SK-MEL-5 (cell line): Measurements from ENCODE around the gene KRTAP10-7. TPM values are rescaled to one million over a fixed set of nuclear protein-coding genes. Genes with fewer than 3 reads are reported as not detected.
"Not testable (repeated sequence)": the region's sequence is repeated elsewhere in the genome, so short reads cannot be mapped to it uniquely, and the experiment has no call there.

Experiments used
- DNase-seq: peaks from one replicate; pipeline ENCODE4 v3.0.0-alpha.2; 2016; ENCODE audit warnings: low read depth, low spot score
- in situ Hi-C: cut with HindIII; loops from 2 replicates; pipeline ENCODE4 v1.10.0; 2016; ENCODE audit warnings: low sequenced_read_pairs, high pct_unique_total_duplicates, low pct_unique_long_range_greater_than_20kb
- total RNA-seq: library from RNA; depleted of rRNA; stranded (reverse); fragments of >200 nt; shearing (Covaris generic); gene quantifications from 2 replicates; pipeline ENCODE4 v1.2.3, GENCODE V29; 2014

Gene KRTAP10-7
- total RNA-seq, 1 experiment from 2014 or later: not detected

DNA sequence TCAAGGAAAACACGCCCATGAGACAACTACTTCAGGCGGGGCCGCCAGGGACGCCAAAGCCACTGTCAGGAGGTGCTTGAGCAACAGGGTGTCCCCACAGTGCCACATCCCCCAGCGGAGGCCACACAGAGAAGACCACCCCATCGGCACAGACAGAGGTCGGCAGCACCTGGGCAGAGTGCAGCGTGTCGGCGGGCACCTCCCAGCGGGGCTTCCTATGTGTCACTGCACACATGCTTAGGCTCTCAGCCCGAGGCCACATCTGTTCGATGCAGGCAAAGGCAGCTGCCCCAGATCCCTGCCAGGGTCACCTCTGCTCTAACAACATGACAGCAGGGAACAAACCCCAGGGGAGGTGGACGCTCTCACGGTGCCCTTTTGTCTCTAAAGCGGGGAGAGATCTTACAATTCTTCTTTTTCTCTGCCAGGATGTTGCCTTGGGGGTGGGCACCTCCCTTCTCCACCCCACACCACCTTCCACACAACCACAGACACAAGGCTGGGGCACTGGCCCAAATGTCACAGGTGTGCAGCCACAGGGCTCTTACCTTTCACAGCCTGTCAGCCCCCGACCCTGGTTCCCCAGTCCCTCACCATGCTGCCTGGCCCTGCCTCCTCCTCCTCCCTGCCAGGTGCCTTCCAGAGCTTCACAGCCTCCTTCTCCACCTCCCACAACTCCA, 15.7 kb downstream of the KRTAP10-7 start:
- in situ Hi-C loops: no loop called here
- no peak for DNase-seq

DNA sequence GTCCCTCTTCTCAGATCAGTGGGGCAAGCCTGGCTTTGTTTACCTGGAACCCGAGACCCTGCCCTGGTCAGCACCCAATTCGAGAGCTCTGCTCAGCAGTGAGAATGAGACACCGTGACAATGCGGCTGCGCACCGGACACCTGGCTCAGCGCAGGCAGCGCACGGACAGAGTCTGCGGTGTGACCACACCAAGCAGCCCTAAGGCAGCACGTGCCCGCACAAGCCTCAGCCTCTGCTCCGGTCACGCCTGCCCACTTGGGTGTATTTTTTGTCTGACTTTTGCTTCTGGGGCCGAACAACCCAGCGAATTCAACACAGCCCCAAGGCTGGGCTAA, 16.2 kb downstream of the KRTAP10-7 start:
- in situ Hi-C loops: no loop called here
- no peak for DNase-seq

DNA sequence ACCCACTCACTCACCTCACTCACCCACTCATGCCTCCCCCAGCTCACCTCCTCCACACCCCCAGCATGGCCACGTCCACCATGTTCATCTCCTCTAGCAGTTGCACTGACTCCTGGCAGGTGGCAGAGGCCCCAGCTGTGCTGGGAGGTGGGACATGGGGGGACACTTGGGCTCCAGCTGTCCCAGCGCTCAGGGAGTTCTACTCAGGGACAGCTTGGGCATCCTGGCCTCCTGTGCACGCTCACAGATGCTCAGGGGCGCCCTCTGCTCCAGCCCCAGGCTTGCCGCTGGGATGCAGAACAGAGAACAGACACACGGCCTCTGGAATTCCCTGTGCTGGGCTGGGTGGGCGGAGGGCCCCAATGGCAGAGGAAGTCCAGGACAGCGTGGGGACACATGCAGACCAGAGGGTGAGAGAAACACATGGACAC, 16.7 kb downstream of the KRTAP10-7 start:
- in situ Hi-C loops: no loop called here
- DNase-seq: no peak

DNA sequence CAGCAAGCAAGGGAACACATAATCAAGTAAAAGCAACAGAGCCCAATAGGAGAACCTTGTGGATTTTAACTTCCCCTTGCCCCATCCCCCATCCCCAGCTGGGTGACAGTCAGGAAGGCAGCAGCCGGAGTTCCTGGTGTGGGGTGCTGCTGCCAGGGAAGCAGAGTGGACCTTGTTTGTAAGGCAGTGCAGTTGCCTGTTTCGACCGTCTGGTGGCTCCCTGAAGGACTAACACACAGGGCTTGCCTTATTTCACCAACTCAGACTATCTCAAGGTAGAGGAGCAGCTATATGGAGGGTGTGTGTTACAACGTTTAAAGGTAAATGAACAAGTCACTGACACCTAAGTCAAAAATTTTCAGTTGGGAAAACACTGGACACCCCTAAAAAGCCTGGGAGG, 18.1 kb downstream of the KRTAP10-7 start:
- in situ Hi-C loops: no loop called here
- DNase-seq: peak; percentile 41

DNA sequence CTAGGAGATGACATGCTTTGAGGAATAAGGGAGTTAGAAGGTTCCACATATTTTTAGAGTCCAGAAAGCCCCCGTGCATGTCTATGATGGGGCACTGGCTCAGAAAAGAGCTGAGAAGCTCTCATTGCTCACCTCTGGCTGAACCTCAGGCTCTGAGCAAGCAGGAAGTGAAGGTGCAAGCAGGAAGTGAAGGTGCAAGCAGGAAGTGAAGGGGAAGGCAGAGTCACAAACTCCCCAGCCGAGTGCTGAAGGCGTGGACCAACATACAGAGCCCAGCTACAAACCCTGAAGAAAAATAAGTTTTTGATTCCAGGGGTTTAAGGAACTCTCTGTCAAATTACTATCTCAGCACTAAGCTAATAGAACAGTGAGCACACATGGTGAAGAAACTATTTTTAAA, 18.5 kb downstream of the KRTAP10-7 start:
- in situ Hi-C loops: no loop called here
- DNase-seq: no peak

DNA sequence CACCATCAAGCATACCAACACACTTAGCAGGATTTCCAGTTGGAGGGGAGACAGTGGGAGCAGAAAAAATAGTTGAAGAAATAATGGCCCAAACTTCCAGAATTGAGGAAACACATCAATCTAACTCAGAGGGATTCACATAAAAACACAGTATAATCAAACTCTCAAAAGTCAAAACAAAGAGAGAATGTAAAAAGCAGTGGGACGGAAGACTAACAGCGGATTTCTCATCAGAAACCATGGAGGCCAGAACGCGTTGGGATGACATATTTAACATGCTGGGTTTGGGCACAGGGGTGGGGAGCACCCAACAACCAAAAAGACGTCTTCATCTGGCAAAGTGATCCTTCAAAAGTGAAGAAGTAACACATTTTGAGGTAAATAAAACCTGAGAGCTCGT, 19.5 kb downstream of the KRTAP10-7 start:
- no peak for DNase-seq
- in situ Hi-C loops: no loop called here

DNA sequence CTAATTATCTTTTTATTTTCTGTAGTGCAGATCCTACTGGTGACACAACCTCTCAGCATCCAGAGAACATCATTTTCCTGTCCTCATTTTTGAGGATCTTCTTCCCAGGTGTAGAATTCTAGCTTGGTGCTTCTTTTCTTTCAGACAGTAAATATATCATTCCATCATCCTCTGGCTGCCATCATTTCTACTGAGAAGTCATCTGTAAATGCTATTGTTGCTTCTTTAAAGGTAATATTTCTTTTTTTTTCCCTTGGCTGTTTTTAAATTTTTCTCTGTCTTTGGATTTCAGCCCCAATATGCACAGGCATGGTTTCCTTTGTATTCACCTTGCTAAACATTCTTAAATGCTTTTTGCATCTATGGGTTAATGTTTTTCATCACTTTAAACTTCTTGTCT, 23.2 kb downstream of the KRTAP10-7 start:
- in situ Hi-C loops: no loop called here
- DNase-seq: no peak

DNA sequence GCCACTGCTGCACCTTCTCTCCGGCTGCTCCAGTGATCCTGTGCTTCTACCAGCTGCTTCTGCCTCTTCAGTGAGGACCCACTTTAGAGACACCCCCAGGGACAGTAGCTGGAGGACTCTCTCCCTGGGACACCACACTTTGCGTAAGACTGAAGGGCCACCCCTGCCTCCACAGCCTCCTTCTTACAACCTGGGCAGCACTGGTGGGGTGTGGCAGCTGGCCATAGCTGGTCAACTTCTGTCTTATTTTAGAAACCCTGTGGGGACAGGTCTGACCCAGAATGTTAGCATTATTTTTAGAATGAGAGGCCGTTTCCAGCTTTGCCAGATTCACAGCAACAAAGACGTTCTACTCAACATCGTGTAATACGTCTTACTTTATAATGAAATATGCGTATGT, 25.4 kb downstream of the KRTAP10-7 start:
- in situ Hi-C loops: no loop called here
- no peak for DNase-seq

DNA sequence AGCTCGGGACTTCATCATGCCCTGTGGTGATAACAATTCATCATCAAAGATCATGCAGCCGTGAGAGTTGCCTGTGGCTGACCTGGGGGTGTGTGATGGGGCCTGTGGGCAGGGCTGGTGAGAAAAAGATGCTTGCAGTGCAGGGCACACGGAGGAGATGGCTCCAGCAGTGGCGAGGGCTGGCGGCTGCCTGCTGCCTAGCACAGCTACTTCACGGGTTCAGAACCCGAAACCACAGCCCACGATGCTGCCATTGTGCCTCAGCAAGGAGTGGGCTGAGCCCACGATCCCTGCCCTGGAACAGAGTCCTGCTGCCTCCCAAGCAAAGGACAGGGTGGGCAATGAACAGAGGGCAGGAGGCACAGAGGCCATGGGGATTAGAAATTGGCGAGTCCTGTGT, 25.9 kb downstream of the KRTAP10-7 start:
- no peak for DNase-seq

DNA sequence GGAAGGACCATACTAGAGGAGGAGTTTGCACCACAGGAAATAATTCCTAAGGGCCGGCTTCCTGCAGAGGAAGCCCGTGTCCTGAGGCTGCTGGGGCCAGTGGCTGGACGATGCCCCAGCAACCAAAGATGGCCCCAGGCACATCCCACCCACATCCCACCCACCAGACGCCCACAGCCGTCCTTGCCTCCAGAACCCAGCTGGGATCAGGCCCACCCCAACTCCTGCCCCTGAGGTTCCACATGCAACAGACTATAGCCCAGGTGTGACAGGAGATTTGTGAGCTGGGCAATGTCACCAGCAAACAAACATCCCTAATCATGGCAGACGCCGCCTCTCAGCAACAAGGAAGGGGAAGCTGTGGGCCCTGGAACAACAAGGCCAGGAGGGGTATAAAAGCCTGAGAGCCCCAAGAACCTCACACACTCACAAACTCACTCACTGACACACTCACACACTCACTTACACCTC, 26.3 kb downstream of the KRTAP10-7 start, which contains the start of gene KRTAP10-9:
KRTAP10-9 (plus strand) TSS at position 421 of the 471 bp plus-strand sequence. CDS start 79 bp downstream, outside the sequence.
- in situ Hi-C loops: no loop called here
- no peak for DNase-seq

More for the DNA sequence above, 25.9 kb downstream of the KRTAP10-7 start:
- in situ Hi-C loops: no loop called here

DNA sequence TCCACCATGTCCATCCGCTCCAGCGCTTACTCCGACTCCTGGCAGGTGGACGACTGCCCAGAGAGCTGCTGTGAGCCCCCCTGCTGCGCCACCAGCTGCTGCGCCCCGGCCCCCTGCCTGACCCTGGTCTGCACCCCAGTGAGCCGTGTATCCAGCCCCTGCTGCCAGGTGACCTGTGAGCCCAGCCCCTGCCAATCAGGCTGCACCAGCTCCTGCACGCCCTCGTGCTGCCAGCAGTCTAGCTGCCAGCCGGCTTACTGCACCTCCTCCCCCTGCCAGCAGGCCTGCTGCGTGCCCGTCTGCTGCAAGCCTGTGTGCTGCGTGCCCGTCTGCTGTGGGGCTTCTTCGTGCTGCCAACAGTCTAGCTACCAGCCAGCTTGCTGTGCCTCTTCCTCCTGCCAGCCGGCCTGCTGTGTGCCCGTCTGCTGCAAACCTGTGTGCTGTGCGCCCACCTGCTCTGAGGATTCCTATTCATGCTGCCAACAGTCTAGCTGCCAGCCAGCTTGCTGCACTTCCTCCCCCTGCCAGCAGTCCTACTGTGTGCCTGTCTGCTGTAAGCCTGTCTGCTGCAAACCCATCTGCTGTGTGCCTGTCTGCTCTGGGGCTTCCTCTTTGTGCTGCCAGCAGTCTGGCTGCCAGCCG, 26.9 kb downstream of the KRTAP10-7 start:
- in situ Hi-C loops, DNase-seq: not testable (repeated sequence)

DNA sequence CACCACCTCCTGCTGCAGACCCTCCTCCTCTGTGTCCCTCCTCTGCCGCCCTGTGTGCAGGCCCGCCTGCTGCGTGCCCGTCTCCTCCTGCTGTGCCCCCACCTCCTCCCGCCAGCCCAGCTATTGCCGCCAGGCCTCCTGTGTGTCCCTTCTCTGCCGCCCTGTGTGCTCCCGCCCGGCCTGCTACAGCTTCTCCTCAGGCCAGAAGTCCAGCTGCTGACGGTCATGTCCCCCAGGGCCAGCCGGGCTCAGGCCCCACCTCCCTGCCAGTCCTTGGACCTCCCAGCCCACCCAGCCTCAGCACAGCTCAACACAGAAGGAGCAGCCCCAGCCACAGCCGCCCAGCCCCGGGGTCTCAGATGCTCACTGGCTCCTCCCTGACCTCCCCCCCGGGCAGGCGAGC, 27.4 kb downstream of the KRTAP10-7 start:
- DNase-seq, in situ Hi-C loops: not testable (repeated sequence)

DNA sequence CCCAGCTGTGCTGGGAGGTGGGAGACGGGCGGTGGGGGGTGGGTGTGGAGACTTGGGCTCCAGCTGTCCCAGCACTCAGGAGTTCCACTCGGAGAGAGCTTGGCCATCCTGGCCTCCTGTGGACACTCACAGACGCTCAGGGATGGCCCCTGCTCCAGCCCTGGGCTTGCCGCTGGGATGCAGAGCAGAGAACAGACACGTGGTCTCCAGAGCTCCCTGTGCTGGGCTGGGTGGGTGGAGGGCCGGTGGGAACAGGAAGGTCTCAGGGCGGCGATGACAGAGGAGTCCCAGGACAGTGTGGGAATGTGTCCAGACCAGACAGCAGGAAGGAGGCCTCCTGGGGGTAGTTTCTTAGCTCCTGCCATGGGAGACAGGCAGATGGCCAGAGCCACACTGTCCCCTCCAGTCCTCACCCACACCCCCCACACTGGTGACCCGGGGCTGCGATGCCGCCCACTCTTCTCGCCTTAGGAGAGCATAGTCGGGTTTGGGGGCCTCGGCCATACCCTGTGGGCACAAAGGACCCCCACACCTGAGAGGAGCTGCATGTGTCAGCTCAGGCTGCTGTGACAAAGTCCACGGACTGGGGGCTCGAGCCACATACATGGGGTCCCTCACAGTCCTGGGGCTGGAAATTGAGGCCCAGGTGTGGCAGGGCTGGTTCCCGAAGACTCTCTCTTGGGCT, 28.5 kb downstream of the KRTAP10-7 start:
- DNase-seq: no peak
- in situ Hi-C loops: no loop called here

DNA sequence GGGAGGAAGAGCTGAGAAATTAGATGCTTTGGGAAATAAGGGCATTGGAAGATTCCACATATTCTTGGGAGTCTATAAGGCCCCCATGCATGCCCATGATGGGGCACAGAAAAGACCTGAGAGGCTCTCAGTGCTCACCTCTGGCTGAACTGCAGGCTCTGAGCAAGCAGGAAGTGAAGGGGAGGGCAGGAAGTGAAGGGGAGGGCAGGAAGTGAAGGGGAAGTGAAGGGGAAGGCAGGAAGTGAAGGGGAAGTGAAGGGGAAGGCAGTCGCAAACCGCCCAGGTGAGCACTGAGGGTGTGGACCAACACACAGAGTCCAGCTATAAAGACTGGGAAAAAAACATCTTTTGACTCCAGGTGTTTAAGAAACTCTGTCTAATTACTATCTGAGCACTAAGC, 30.0 kb downstream of the KRTAP10-7 start:
- in situ Hi-C loops: no loop called here

DNA sequence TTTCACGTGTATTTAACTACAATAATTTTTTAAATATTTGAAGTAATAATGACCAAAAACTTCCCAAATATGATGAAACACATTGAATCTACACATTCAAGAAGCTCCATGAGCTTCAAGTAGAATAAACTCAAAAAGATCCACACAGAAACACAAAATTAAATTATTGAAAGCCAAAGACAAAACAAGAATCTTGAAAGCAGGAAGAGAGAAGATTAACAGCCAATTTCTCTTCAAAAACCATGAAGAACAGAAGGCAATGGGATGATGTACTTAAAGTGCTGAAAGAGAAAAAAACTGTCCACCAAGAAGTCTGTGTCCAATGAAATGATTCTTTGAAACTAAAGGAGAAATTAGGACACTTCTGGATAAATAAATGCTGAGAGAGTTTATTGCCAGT, 31.7 kb downstream of the KRTAP10-7 start:
- no peak for DNase-seq
- in situ Hi-C loops: no loop called here

More for the DNA sequence above, 30.0 kb downstream of the KRTAP10-7 start:
- no peak for DNase-seq

DNA sequence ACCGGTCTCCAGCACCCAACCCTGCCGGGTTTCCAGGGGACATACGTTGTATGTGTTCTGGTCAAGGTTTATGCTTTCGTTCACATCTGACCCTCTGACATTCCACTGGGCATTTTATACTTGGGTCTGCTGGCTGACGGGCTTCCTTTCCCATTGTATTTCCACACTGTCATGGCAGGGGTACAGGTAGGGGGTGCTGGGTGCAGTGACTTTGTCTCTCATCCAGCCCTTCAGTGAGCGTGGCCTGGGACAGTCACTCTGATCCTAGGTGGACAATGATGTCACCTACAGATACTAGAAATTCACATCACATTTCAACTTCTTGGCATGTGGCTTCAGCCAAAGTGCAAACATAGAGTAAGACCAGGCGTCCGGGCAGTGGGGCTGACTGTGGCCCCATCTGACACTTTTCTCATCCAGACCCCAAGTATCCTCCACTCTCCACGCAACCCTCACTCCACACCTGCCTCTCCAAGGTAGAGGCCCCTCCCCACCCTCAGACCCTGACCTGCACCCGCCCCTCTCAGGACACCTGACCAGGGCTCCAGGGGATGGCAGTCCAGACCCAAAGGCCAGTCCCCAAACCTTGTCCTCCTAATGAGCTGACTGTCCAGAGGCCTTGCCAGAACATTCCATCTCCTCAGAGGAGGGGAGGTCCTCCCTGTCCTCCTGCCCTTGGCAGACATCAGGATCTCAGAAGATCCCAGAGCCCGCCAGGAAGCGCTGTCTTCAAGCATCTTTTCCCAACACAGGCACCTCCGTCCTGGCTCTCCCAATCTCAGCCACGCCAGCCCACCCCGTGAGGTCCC, 36.0 kb downstream of the KRTAP10-7 start:
- no peak for DNase-seq
- in situ Hi-C loops: no loop called here

DNA sequence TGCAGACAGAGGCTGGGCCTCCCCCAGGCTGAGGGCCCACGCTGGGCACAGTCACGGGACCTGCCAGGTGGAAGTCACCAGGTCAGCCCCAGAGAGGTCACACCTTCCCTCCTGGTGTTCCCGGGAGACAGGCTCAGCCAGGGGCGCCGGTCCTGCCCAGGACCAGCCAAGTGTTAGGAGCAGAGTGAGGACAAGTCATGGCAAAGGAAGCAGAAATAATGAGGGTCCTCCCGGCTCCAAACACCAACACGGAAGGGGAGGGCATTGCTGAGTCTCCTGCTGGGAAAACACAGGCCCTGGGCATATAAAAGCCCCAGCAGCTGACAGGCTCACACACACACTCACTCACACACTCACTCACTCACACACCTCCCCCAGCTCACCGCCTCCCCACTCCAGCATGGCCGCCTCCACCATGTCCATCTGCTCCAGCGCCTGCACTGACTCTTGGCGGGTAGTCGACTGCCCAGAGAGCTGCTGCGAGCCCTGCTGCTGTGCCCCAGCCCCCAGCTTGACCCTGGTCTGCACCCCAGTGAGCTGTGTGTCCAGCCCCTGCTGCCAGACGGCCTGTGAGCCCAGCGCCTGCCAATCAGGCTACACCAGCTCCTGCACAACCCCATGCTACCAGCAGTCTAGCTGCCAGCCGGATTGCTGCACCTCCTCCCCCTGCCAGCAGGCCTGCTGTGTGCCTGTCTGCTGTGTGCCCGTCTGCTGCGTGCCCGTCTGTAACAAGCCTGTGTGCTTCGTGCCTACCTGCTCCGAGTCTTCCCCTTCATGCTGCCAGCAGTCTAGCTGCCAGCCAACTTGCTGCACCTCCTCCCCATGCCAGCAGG, 36.8 kb downstream of the KRTAP10-7 start, which contains the start of gene KRTAP10-10:
KRTAP10-10 (plus strand) TSS at position 339 of the 833 bp plus-strand sequence; CDS start at position 401, 62 bp downstream.
- no peak for DNase-seq
- in situ Hi-C loops: no loop called here
